B cell (primary cell): ENCODE results near the gene MTG2. TPM values are rescaled to one million over a fixed set of nuclear protein-coding genes. Genes with fewer than 3 reads are reported as not detected.

ENCODE experiments used
- ATAC-seq: fragments of 200-7000 bp; cut with Tn5 transposase; one replicate; pipeline ENCODE4 v1.10.0; 2021; ENCODE audit warnings: low read depth, mild to moderate bottlenecking, moderate number of reproducible peaks, moderate library complexity
- CTCF ChIA-PET: fragments of 350-600 bp; sonication (Branson Sonifier 250); formaldehyde crosslinking; loops from one replicate; lab custom pipeline; 2021; ENCODE audit warnings: antibody characterized with exemption, inconsistent platforms; lab: Charles Lee
- POLR2A ChIA-PET: fragments of 350-600 bp; sonication (Branson Sonifier 250); formaldehyde crosslinking; loops from one replicate; lab custom pipeline; 2021; ENCODE audit warnings: antibody characterized with exemption; lab: Charles Lee
- DNase-seq: peaks from one replicate; pipeline ENCODE4 v3.0.0; 2013
- H2AFZ ChIP-seq: 2 replicates; pipeline ENCODE4 v1.6.1; 2012; ENCODE audit warnings: mild to moderate bottlenecking, low read depth, low read length; ENCODE audit not compliant: insufficient read depth, poor library complexity, severe bottlenecking
- H3K27ac ChIP-seq, 2 donors: 1 replicate in 1 of 2; 2 replicates in 1 of 2; pipeline ENCODE4 v1.5.1; 2012 to 2013; ENCODE audit warnings: low read length in 2 of 2, mild to moderate bottlenecking in 2 of 2, moderate library complexity in 1 of 2
- H3K27me3 ChIP-seq, 4 experiments: fragments of 200-600 bp in 1 of 4; sonication (generic) in 1 of 4; replicated peaks in 1 of 4; 1 replicate in 2 of 4; 2 replicates in 2 of 4; pipeline versions ENCODE4 v1.6.1 to v1.7.0; 2013 to 2016; ENCODE audit warnings: low read length in 3 of 4, mild to moderate bottlenecking in 2 of 4, mixed read lengths in 1 of 4, moderate library complexity in 1 of 4; ENCODE audit not compliant: insufficient read depth in 4 of 4, control insufficient read depth in 3 of 4; ENCODE audit errors: control extremely low read depth in 1 of 4
- H3K36me3 ChIP-seq, 2 experiments: replicated peaks in 1 of 2; 1 replicate in 1 of 2; 2 replicates in 1 of 2; pipeline versions ENCODE4 v1.6.1 to v1.7.1; 2013; ENCODE audit warnings: low read length in 1 of 2; ENCODE audit not compliant: insufficient read depth in 2 of 2, control insufficient read depth in 1 of 2; ENCODE audit errors: control extremely low read depth in 1 of 2, extremely low read depth in 1 of 2
- H3K4me1 ChIP-seq, 2 donors: fragments of 200-600 bp in 1 of 2; sonication (generic) in 1 of 2; 1 replicate in 1 of 2; 2 replicates in 1 of 2; pipeline versions ENCODE4 v1.5.1 to v1.6.1; 2013 to 2017; ENCODE audit warnings: low read length in 2 of 2; ENCODE audit not compliant: control insufficient read depth in 2 of 2, insufficient read depth in 2 of 2
- H3K4me2 ChIP-seq: replicated peaks from 2 replicates; pipeline ENCODE3; 2012; ENCODE audit warnings: mild to moderate bottlenecking, low read depth, low read length; ENCODE audit not compliant: poor library complexity, severe bottlenecking
- H3K4me3 ChIP-seq, 5 experiments: fragments of 200-600 bp in 1 of 5; sonication (generic) in 1 of 5; 1 replicate in 3 of 5; 2 replicates in 2 of 5; pipeline versions ENCODE4 v1.5.1 to v1.7.0; 2011 to 2016; ENCODE audit warnings: low read length in 4 of 5, mild to moderate bottlenecking in 4 of 5, low read depth in 2 of 5, control low read depth in 1 of 5, moderate library complexity in 1 of 5; ENCODE audit not compliant: insufficient read depth in 1 of 5; ENCODE audit errors: control extremely low read depth in 1 of 5, extremely low read depth in 1 of 5
- H3K79me2 ChIP-seq: fragments of 200-600 bp; sonication (generic); one replicate; pipeline ENCODE4 v1.6.0; 2016; ENCODE audit warnings: low read length; ENCODE audit not compliant: control insufficient read depth, insufficient read depth
- H3K9ac ChIP-seq: fragments of 200-600 bp; sonication (generic); 2 replicates; pipeline ENCODE4 v1.6.1; 2017; ENCODE audit warnings: mild to moderate bottlenecking, low read length, moderate library complexity
- H3K9me3 ChIP-seq, 3 donors: one replicate each; pipeline versions ENCODE4 v1.6.1 to v1.7.1; 2013; ENCODE audit warnings: low read length in 2 of 3; ENCODE audit not compliant: control insufficient read depth in 2 of 3, insufficient read depth in 1 of 3; ENCODE audit errors: control extremely low read depth in 1 of 3
- H4K20me1 ChIP-seq: 2 replicates; pipeline ENCODE4 v1.6.0; 2012; ENCODE audit warnings: mild to moderate bottlenecking, low read length; ENCODE audit not compliant: insufficient read depth, control insufficient read depth, poor library complexity, severe bottlenecking
- H3K27ac Mint-ChIP-seq: one replicate; pipeline ENCODE4 v1.8.0; 2021; ENCODE audit warnings: mixed read lengths
- H3K27me3 Mint-ChIP-seq: one replicate; pipeline ENCODE4 v1.8.0; 2021; ENCODE audit warnings: mixed read lengths
- H3K4me1 Mint-ChIP-seq: one replicate; pipeline ENCODE4 v1.8.0; 2021; ENCODE audit warnings: mixed read lengths
- H3K4me3 Mint-ChIP-seq: one replicate; pipeline ENCODE4 v1.8.0; 2021; ENCODE audit warnings: mixed read lengths
- H3K9me3 Mint-ChIP-seq: one replicate; pipeline ENCODE4 v1.8.0; 2022; ENCODE audit warnings: mixed read lengths; ENCODE audit not compliant: insufficient read depth
- CTCF ChIP-seq: fragments of 200-600 bp; IDR thresholded peaks from one replicate; pipeline ENCODE4 v1.8.0; 2022; ENCODE audit warnings: antibody characterized with exemption, mild to moderate bottlenecking
- EZH2 ChIP-seq: IDR thresholded peaks from 2 replicates; pipeline ENCODE4 v1.6.1; 2012; ENCODE audit warnings: borderline replicate concordance, low read depth, mild to moderate bottlenecking, moderate library complexity, low read length; ENCODE audit not compliant: insufficient read depth, poor library complexity, severe bottlenecking
- WGBS: methylation state at CpG from one replicate; pipeline ENCODE4 v1.1.5; 2013; ENCODE audit warnings: missing lambda C conversion rate; ENCODE audit not compliant: insufficient coverage; 5-methylcytosine and 5-hydroxymethylcytosine counted together
- intact Hi-C: fragments of 100-400 bp; cut with micrococcal nuclease; formaldehyde crosslinking; loops from one replicate; pipeline ENCODE4 v1.10.0; 2022
- polyA plus RNA-seq: library from polyadenylated mRNA; depleted of rRNA; stranded (reverse); fragments of >200 nt; gene quantifications from 2 replicates; pipeline ENCODE4 v1.2.3, GENCODE V29; 2012
- total RNA-seq, 2 donors: library from RNA; stranded (reverse); fragments of 120-200 nt in 1 of 2; gene quantifications; 1 replicate in 1 of 2; 2 replicates in 1 of 2; pipeline versions ENCODE4 v1.2.3 to v1.2.4, GENCODE V29; 2013 to 2022

MTG2 gene
- total and polyA plus RNA-seq, 2 donors (not counting 1 experiment from before 2014, with no cell fraction given): 29.6 to 48.4 TPM

- Histone ChIP-seq H3K36me3 (peaks cover 0 to 13% of the 10 kb centered on the region in 2 experiments), H2AFZ (peak overlapping the region; percentile 70), H3K27me3 (no peaks in the 10 kb centered on the region), H3K79me2 (peaks cover 69% of the 10 kb centered on the region), H3K27ac (peak overlapping the region; percentile 10 to 22), H3K4me2 (peak overlapping the region; percentile 92), H4K20me1 (peaks cover 70% of the 10 kb centered on the region), H3K4me1 (peaks cover 24 to 29% of the 10 kb centered on the region in 2 donors), H3K4me3 (peak overlapping the region in 4 of 5 experiments; percentile 55 to 88 (median 68)), H3K9me3 (no peaks in the 10 kb centered on the region), H3K9ac (peak overlapping the region; percentile 71)
- POLR2A ChIA-PET: interaction anchor here (2.0 kb wide), 1 partner anchor 22 kb away, joined by 6 read pairs; the partner anchor contains the start of gene LSM14B
- H3K4me3 Mint-ChIP-seq: peak overlapping the region; percentile 88
- H3K27ac Mint-ChIP-seq: peak overlapping the region; percentile 84
- no peaks in the 10 kb centered on the region for H3K9me3 Mint-ChIP-seq
- no peak for TF ChIP-seq EZH2
- no peak for TF ChIP-seq CTCF
- ATAC-seq: peak; percentile 0
- H3K27me3 Mint-ChIP-seq: no peaks in the 10 kb centered on the region
- intact Hi-C loops: loop anchor here (1.0 to 5.0 kb wide), 5 partner anchors 22 to 651 kb away; partner anchors contain the start of genes LSM14B, OSBPL2 and TAF4
- under 1% methylated on average over 97 of the region's 104 CpGs for WGBS
- CTCF ChIA-PET: interaction anchor here (0.9 to 2.8 kb wide), 4 partner anchors 8 to 133 kb away, joined by 3 to 10 read pairs (median 4); partner anchors contain the start of gene LSM14B
- peak; percentile 72 for DNase-seq
- peaks cover 40% of the 10 kb centered on the region for H3K4me1 Mint-ChIP-seq
Measured at GRCh38 chr20:62143957-62144825, 38.6 kb upstream of the MTG2 start.

- ChIA-PET CTCF (interaction anchor here (0.6 to 1.7 kb wide), 4 partner anchors 11 to 135 kb away, joined by 3 to 4 read pairs (median 3); partner anchors contain the start of gene LSM14B), POLR2A (no interaction called here)
- Histone ChIP-seq H3K9me3 (no peaks in the 10 kb centered on the region), H3K4me2 (no peak overlapping the region), H3K9ac (no peak overlapping the region), H3K27me3 (no peaks in the 10 kb centered on the region), H3K27ac (no peak overlapping the region), H3K4me3 (no peak overlapping the region), H3K36me3 (no peaks in the 10 kb centered on the region), H2AFZ (no peak overlapping the region), H4K20me1 (peaks cover 68% of the 10 kb centered on the region), H3K4me1 (peaks cover 23 to 27% of the 10 kb centered on the region in 2 donors), H3K79me2 (peaks cover 80% of the 10 kb centered on the region)
- DNase-seq: no peak
- TF ChIP-seq CTCF (no peak), EZH2 (no peak)
- Mint-ChIP-seq H3K4me1 (peaks cover 34% of the 10 kb centered on the region), H3K27me3 (no peaks in the 10 kb centered on the region), H3K9me3 (no peaks in the 10 kb centered on the region), H3K4me3 (peak overlapping the region; percentile 88), H3K27ac (peak overlapping the region; percentile 42)
- intact Hi-C loops: no loop called here
- no peak for ATAC-seq
- 95% methylated on average over 5 of the region's 7 CpGs for WGBS
Measured at GRCh38 chr20:62145688-62146018, 37.2 kb upstream of the MTG2 start.
